GM12891 (cell line): ENCODE data around the gene RITA1.

Experiments
- PAX5 ChIP-seq: IDR thresholded peaks from 2 replicates; pipeline ENCODE4 v1.6.1; 2011; ENCODE audit warnings: low read length, moderate library complexity, mild to moderate bottlenecking; ENCODE audit not compliant: insufficient read depth, severe bottlenecking
- POLR2A ChIP-seq: IDR thresholded peaks from 2 replicates; pipeline ENCODE4 v1.6.1; 2011; ENCODE audit warnings: low read depth, low read length, control low read depth
- POLR2AphosphoS5 ChIP-seq: IDR thresholded peaks from 2 replicates; pipeline ENCODE4 v1.6.1; 2011; ENCODE audit warnings: low read depth, low read length, control low read depth
- SPI1 ChIP-seq: IDR thresholded peaks from 2 replicates; pipeline ENCODE4 v1.6.1; 2011; ENCODE audit warnings: low read depth, low read length, control low read depth
- TAF1 ChIP-seq: IDR thresholded peaks from 2 replicates; pipeline ENCODE4 v1.6.1; 2011; ENCODE audit warnings: low read depth, low read length, control low read depth

GRCh38 chr12:113173081-113173698 is 12.3 kb upstream of the RITA1 start:
- TF ChIP-seq POLR2A (no peak), SPI1 (no peak), POLR2AphosphoS5 (no peak), TAF1 (no peak), PAX5 (peak; percentile 86)
